ENCODE data around the gene CELF3. TPM values are rescaled to one million over a fixed set of nuclear protein-coding genes. Genes with fewer than 3 reads are reported as not detected.
"Not testable (repeated sequence)": the region's sequence is repeated elsewhere in the genome, so short reads cannot be mapped to it uniquely, and the experiment has no call there.

CELF3 gene
- total RNA-seq, 1 donor from 2014 or later, result 0.17 TPM

DNA sequence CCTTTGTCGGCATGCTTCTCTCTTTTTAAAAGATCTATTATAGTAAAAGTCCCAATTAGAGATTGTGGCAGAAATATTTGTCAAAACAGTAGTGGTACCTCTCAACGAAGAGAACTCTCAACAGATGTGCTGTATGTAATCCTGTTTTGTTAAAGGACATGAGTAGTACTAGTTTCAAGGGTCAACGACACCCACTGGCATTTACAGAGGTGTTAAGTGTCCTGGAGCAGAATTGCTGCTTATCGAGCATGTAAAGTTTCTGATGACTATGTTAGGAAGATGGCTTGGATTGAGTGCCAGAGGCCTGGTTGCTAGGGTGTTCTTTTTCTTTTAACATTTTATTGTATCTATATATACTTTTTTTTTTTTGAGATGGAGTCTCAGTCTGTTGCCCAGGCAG, 27.1 kb downstream of the CELF3 start:
- H3K36me3 ChIP-seq, result no peaks in the 10 kb centered on the region
- no peaks in the 10 kb centered on the region for H3K9me3 Mint-ChIP-seq
- H3K36me3 Mint-ChIP-seq, result peaks cover 15% of the 10 kb centered on the region
- no peak overlapping the region for H3K4me3 ChIP-seq
- H3F3A ChIP-seq (ENCODE audit: low read depth), result peaks cover 3% of the 10 kb centered on the region
- no peaks in the 10 kb centered on the region for H3K9me3 ChIP-seq (ENCODE audit: low read depth)
- TF ChIP-seq EZH2phosphoT487 (IDR thresholded peaks at IDR 0.05) (no peak), EZH2 (IDR thresholded peaks at IDR 0.05) (no peak)
- TF ChIP-seq, protein P1, sequence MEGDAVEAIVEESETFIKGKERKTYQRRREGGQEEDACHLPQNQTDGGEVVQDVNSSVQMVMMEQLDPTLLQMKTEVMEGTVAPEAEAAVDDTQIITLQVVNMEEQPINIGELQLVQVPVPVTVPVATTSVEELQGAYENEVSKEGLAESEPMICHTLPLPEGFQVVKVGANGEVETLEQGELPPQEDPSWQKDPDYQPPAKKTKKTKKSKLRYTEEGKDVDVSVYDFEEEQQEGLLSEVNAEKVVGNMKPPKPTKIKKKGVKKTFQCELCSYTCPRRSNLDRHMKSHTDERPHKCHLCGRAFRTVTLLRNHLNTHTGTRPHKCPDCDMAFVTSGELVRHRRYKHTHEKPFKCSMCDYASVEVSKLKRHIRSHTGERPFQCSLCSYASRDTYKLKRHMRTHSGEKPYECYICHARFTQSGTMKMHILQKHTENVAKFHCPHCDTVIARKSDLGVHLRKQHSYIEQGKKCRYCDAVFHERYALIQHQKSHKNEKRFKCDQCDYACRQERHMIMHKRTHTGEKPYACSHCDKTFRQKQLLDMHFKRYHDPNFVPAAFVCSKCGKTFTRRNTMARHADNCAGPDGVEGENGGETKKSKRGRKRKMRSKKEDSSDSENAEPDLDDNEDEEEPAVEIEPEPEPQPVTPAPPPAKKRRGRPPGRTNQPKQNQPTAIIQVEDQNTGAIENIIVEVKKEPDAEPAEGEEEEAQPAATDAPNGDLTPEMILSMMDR (IDR thresholded peaks at IDR 0.05), result no peak
- peaks cover 2% of the 10 kb centered on the region for H3K27me3 Mint-ChIP-seq (ENCODE audit: insufficient read depth, low read depth)
- H3K9ac ChIP-seq, result no peak overlapping the region
- DNase-seq (ENCODE audit: low spot score), result no peak
- H3K27ac ChIP-seq, result no peak overlapping the region
- H2AFZ ChIP-seq (replicated peaks), result no peak overlapping the region
- H3K4me3 Mint-ChIP-seq, result no peak overlapping the region
- no peaks in the 10 kb centered on the region for H3K27me3 ChIP-seq
- no peak overlapping the region for H3K4me2 ChIP-seq
- H3K27ac Mint-ChIP-seq, result no peak overlapping the region
- no peaks in the 10 kb centered on the region for H3K4me1 Mint-ChIP-seq
- H3K4me1 ChIP-seq, result no peaks in the 10 kb centered on the region
- no peaks in the 10 kb centered on the region for H3K79me2 ChIP-seq (ENCODE audit: low read depth)
- peaks cover 3% of the 10 kb centered on the region for H4K20me1 ChIP-seq (ENCODE audit: low read depth)

DNA sequence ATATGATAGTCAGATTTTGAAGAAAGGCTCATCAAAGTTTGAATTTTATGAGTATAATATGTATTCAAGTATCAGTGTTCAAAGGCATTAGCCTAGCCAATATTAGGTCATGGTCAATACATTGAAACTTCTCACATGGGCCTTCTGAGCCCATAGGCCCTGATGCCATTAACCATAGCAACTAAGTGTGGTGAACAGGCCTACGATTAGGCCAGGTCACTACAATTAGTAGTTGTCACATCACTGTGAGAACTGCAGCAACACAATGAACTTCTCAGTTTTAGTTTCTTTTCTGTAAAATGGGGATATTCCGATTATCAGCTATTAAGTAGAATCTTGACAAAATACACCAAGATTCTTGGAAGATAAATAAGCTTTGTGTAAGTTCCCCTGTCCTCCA, 30.0 kb downstream of the CELF3 start:
- Histone ChIP-seq H3K27me3 (no peaks in the 10 kb centered on the region), H4K20me1 (ENCODE audit: low read depth) (peaks cover 3% of the 10 kb centered on the region), H3K9me3 (ENCODE audit: low read depth) (no peaks in the 10 kb centered on the region), H3F3A (ENCODE audit: low read depth) (no peaks in the 10 kb centered on the region), H2AFZ (replicated peaks) (no peak overlapping the region), H3K36me3 (no peaks in the 10 kb centered on the region), H3K4me3 (no peak overlapping the region), H3K4me1 (no peaks in the 10 kb centered on the region), H3K9ac (no peak overlapping the region), H3K79me2 (ENCODE audit: low read depth) (no peaks in the 10 kb centered on the region), H3K4me2 (no peak overlapping the region), H3K27ac (no peak overlapping the region)
- TF ChIP-seq EZH2 (IDR thresholded peaks at IDR 0.05), result no peak
- TF ChIP-seq, protein P1 (IDR thresholded peaks at IDR 0.05), result no peak
- Mint-ChIP-seq H3K4me3 (no peak overlapping the region), H3K36me3 (peaks cover 10% of the 10 kb centered on the region), H3K27me3 (ENCODE audit: insufficient read depth, low read depth) (peaks cover 2% of the 10 kb centered on the region), H3K4me1 (no peaks in the 10 kb centered on the region), H3K27ac (no peak overlapping the region), H3K9me3 (no peaks in the 10 kb centered on the region)
- DNase-seq (ENCODE audit: low spot score), result no peak

DNA sequence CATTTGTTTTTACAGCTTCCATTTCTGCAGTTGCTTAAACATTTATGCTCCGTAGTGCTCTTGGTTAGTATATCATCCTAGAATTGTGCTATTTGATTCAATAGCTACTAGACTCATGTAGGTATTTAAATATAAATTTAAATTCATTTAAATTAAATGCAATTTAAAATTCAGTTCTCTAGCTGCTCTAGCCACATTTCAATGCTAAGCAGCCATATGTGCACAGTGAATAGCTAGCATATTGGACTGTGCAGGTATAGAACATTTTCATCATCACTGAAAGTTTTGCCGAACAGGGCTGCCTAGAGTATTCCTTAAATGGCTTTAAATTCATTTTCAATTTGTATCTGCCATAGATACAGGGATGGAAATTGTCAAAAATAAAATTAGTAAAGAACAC, 32.5 kb downstream of the CELF3 start:
- TF ChIP-seq EZH2 (IDR thresholded peaks at IDR 0.05) (no peak), EZH2phosphoT487 (IDR thresholded peaks at IDR 0.05) (no peak)
- TF ChIP-seq, protein P1 (IDR thresholded peaks at IDR 0.05), result no peak
- H3K9me3 Mint-ChIP-seq, result no peaks in the 10 kb centered on the region
- H3K4me1 Mint-ChIP-seq, result no peaks in the 10 kb centered on the region
- no peak overlapping the region for H3K27ac ChIP-seq
- H3K4me1 ChIP-seq, result no peaks in the 10 kb centered on the region
- H3K36me3 ChIP-seq, result no peaks in the 10 kb centered on the region
- H3K9ac ChIP-seq, result no peak overlapping the region
- peaks cover 3% of the 10 kb centered on the region for H4K20me1 ChIP-seq (ENCODE audit: low read depth)
- H3K36me3 Mint-ChIP-seq, result peaks cover 14% of the 10 kb centered on the region
- DNase-seq (ENCODE audit: low spot score), result no peak
- H3K4me3 Mint-ChIP-seq, result no peak overlapping the region
- H3K27ac Mint-ChIP-seq, result no peak overlapping the region
- no peaks in the 10 kb centered on the region for H3K27me3 ChIP-seq
- no peaks in the 10 kb centered on the region for H3K9me3 ChIP-seq (ENCODE audit: low read depth)
- H3K79me2 ChIP-seq (ENCODE audit: low read depth), result no peaks in the 10 kb centered on the region
- no peaks in the 10 kb centered on the region for H3F3A ChIP-seq (ENCODE audit: low read depth)
- H3K27me3 Mint-ChIP-seq (ENCODE audit: insufficient read depth, low read depth), result peaks cover 2% of the 10 kb centered on the region
- no peak overlapping the region for H3K4me3 ChIP-seq
- H3K4me2 ChIP-seq, result no peak overlapping the region
- H2AFZ ChIP-seq (replicated peaks), result no peak overlapping the region

DNA sequence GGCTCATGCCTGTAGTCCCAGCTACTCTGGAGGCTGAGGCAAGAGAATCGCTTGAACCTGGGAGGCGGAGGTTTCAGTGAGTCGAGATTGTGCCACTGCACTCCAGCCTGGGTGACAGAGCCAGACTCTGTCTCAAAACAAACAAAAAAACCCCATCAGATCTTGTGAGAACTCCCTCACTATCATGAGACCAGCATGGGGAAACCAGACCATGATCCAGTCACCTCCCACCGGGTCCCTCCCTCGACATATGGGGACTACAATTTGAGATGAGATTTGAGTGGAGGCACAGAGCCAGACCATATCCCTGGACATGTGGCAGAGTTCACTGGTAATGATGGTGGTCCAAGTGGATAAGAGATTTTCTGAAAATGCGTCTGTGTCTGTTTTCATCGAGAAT, 33.7 kb downstream of the CELF3 start:
- H3K27ac ChIP-seq; H3K27me3 Mint-ChIP-seq (ENCODE audit: insufficient read depth, low read depth); H3K36me3 ChIP-seq; H3K4me3 ChIP-seq; H3K9me3 Mint-ChIP-seq; H3K4me3 Mint-ChIP-seq; DNase-seq (ENCODE audit: low spot score); H3K4me2 ChIP-seq; H3K27ac Mint-ChIP-seq; H3K79me2 ChIP-seq (ENCODE audit: low read depth); H3K4me1 Mint-ChIP-seq; H3K4me1 ChIP-seq; H3K9ac ChIP-seq; H3K27me3 ChIP-seq; H3K9me3 ChIP-seq (ENCODE audit: low read depth); H2AFZ ChIP-seq (replicated peaks); H4K20me1 ChIP-seq (ENCODE audit: low read depth); H3F3A ChIP-seq (ENCODE audit: low read depth): not testable (repeated sequence)
- H3K36me3 Mint-ChIP-seq, result peaks cover 12% of the 10 kb centered on the region
